GM19468 (cell line): ENCODE data around the gene DIRAS1.

Experiments used
- ATAC-seq: cut with Tn5 transposase; IDR thresholded peaks from one replicate; pipeline ENCODE4 v1.9.1; 2021; ENCODE audit warnings: mild to moderate bottlenecking, moderate library complexity, moderate number of reproducible peaks; ENCODE audit not compliant: unreplicated experiment; ENCODE audit errors: extremely low read depth

DIRAS1 gene

DNA sequence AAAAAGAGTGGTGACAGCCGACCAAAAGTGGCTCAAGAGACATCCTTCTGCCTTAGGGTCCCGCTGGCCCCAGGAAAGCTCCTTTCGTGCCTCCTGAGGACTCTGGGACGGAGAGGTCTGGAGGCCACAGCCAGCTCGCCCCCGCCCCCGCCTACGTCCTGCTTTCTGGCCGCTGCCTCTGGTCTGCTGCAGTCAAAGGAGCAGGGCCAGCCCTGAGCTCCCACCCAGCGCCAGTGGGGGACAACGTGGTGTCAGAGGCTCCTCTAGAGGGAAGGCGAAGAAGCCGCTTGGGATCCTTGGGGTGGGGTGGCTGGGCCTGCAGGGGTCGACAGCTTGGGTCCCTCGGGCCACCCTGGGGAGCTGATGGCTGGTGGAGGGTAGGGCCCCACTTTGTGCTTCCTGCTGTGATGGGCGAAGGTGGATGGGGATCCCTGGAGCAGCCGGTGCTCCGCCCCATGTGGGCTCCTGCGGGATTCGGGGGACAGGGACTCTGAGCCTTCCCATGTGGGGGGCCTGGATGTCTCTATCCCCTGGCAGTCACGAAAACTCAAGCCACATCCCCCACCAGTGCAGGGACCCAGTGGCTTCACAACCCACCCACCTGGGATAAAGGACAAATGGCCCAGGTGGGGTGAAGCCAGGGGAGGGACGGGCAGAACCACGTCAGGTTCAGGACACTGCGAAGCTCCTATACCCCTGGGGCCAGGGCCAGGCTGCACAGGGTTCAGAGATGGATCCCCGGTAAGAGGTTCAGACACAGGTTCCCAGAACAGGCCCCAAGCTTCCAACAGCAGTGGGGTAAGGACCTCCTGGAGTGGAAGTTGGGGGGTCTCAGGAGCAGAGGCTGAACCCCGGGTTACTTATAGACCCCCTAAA is 9.0 kb upstream of the DIRAS1 start:
- no peak for ATAC-seq

DNA sequence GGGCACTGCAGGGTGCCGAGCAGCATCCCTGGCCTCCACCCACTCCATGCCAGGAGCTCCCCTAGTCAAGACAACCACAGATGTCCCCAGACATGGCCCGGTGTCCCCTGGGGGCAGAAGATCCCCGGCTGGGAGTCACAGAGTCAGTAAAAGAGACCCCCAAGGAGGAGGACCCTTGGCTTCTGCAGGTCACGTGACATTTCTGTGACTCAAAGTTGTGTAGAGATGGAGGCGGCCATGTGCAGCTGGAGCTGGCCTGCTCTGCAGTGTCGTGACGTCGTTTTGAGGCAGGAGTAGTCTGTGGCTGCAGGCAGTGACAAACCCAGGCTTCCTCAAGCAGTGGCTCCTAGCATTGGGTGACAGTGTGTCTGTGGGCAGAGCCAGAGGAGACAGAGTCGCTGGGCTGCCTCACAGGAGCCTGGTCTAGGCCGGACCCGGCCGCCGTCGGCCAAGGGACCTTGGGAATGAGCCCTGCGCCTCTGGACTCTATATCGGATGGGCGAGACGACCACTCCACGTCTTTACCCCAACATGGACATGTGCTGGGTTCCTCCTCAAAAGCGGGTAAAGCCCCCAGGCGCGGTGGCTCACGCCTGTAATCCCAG is 7.7 kb upstream of the DIRAS1 start:
- no peak for ATAC-seq

- no peak for ATAC-seq
Measured at GRCh38 chr19:2727640-2727944, 6.4 kb upstream of the DIRAS1 start.

DNA sequence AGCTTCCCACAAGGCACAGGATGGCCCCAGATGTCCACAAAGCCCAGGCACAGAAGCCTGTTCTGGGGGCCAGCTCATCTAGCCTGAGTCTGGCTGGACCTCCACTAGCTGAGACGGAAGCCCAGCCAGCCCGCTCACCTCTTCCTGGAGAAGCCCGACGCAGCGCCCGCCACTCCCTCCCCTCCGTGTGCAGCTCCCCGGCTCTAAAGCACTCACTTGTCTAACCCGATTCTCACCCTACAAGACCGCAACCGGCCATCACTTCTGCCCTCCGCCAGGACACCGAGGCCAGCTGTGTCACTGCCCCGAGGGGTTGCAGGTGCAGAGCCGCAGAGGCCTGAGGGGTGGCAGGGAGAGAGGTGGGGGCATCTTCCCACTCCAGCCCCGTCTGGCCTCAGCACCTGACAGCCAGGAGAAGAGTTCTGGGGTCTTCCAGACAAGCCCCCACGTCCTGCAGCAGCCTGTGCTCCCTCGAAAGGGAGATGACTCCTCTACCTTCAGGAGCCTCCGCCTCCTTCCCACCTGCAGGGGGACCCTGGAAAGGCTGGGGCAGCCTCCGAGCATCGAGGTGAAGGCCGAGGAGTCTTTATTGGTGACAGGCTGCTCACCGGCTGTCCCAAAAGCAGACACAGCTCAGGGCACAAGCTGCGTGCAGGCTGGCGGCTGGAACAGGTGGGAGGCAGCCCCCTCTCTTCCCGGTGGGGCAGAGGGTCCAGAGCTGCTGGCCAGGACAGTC is 5.9 kb upstream of the DIRAS1 start:
- no peak for ATAC-seq

DNA sequence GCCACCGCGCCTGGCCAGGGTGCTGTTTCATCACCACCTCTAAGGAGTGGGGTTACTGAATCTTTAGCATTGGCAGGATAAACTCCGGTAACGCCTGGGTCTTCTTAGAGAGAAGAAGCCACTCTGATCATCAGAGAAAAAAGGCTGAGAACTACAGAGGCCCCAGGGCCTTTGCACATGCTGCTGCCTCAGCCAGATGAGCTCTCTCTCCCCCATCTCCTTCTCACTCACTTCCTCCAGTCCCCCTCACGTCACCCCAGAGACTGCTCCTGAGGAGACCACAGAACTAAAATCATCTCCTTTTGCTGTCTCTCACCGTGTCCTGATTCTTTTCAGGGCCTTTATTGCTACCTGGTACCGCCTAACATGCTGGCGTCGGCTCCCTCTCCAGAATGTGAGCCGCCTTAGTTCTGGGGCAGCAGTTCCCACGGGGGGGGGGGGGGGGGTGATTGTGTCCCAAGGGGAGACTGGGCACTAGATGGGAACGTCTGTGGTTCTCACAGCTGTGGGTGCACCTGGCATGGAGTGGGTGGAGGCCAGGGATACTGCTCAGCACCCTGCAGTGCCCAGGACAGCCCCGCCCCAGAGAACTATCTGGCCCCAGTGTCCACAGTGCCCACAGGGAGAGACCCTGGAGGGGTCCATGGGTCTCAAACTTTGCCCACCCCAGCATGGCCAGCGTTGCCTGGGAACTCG is 5.1 kb upstream of the DIRAS1 start:
- no peak for ATAC-seq

DNA sequence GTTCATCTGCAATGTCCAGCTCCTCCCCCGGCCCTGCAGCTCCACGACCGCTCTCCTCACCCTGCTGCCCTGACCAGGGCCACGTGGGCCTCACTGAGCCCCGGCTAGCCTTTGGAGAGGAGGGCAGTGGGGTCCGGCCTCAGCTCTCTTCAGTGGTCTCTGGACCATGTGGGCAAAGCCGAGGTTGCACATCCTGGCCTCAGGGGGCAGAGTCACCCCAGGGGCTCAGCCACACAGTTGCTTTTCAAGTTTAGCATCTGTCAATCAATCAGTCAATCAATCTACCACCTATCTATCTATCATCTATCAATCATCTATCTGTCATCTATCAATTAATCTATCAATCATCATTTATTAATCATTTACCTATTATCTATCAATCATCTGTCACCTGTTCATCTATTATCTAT is 3.0 kb upstream of the DIRAS1 start:
- ATAC-seq = no peak

DNA sequence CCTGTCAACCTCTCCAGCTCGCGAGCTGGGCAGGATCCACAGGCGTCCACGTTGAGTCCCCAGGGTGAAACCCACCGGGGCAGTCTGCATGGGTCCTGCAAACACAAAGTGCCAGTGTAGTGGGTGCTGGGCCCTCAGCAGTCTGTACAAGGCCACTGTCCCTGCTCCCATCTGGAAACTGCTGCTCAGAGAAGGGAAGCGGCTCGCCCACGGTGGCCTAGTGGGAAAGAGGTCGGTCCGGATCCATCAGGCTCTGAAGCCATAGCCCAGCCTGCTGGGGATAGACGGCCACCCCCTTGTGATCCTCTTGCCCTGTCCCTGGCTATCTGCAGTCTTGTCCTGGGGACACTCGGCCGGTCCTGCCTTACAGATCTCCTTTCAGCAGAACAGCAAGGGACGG is 2.6 kb upstream of the DIRAS1 start:
- ATAC-seq = no peak

DNA sequence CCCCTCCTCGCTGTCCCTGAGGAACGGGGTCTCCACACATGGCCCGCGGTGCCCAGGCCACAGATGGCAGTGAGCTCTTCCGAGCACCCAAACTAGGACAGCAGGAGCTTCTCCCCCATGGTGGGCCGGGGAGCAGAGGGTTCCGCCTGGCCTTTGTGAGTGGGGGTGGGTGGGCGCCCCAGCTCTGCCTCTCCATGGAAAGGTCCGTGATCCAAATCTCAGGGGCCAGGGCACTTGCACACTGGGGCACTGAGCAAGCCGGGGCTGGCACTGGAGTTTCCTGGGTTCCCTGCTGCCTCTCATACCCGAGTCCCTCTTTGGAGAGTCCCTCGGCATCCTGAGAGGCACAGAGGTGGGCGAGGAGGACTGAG is 2.2 kb upstream of the DIRAS1 start:
- no peak for ATAC-seq

DNA sequence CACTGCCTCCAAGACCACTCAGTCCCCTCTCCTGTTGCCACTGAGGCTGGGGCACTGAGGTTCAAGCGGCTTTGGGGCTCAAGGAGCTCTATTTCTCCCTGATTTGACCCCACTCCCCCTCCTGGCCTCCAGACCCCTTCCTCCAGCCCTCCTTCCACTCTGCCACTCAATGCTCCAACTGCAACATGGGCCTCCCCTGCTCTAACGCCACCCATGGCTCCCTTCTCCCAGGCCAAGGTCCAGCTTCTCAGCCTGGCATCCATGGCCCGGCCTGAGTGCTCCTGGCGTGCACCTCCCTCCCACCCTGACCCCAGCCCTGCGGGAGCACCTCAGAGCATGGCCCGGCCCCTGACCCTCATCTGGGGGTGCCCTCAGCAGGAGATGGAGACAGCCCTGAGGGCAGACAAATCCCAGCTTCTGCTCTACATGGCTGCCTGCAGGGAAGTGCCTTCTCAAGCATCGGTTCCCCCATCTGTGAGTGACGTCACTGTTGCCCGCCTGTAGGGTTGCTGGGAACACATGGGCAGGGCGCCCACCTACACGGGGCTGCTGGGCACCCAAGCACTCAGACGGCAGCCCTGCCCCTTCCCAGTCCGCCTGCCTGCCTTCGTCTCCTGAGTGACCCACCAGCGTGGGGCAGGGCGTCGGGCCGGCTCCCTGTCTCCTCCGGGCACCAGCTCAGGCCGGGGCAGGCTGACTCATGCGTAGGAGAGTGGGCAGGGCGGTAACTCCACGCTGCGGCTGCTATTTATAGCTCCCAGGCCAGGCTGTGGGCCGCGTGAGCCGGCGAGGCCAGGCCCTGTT is 1.6 kb upstream of the DIRAS1 start:
- no peak for ATAC-seq

GRCh38 chr19:2721570-2722540 is 683 bp upstream of the DIRAS1 start:
- ATAC-seq = no peak

DNA sequence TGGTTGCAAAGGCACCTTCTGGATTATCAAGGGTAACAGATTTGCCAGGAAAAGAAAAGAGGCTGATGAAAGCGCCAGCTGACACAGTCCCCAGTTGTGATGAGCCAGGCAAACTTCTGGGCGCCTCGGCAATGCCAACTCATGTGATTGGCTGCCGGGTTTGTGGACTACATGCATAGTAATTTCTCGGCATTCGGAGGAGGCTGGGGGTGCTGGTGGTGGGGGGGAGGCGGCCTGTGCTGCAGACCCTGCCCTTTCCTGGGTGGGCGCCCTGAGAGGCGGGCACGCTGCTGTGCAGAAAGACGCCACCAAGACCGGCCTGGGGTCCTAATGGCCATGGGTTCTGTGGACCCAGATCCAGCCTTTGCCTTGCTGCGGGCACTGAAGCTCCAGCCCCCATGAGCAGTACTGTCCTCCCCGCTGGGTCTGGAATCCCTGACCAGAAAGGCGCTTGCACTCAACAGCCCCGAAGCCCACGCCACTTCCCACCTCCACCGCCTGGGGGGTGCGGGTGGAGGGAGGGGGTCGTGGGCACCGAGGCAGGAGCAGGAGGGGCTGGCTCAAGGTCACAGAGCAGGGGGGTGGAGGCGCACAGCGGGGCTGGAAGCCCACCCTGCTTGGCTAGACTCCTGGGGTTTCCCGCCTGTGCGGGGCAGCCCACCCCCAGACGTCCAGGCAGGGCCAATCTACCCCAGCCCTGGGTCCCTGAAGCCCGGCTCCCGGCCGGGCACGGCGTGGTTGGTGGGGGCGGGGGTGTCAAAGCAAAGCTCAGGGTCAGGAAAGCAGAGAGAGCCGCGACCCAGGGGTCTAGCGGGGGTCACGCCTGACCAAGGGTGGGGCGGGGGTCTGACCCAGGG is 1.0 kb downstream of the DIRAS1 start:
- no peak for ATAC-seq

GRCh38 chr19:2719232-2719735 is 1.9 kb downstream of the DIRAS1 start:
- no peak for ATAC-seq

GRCh38 chr19:2717638-2718541 is 3.3 kb downstream of the DIRAS1 start:
- ATAC-seq = no peak

- no peak for ATAC-seq
Measured at GRCh38 chr19:2716722-2717637, 4.2 kb downstream of the DIRAS1 start.

DNA sequence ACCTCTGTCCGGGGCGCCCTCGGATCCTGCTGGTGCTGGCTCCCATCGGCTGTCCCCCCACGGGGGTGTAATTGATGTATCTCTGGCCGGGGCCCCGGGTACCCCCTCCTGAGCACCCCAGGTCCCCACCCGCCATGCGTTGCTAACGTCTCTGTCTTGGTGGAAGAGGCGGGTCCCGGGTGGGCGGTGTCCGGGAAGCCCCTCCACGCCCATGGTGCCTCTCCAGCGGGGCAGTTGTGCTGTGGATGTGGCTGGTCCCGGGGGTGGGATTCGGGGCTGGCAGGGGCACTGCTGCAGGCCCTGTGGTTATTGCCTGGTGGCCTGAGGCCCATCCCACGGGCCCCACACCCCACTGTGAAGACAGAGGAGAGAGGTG is 4.9 kb downstream of the DIRAS1 start:
- no peak for ATAC-seq
